ENCODE results near the gene AHI1. TPM values are rescaled to one million over a fixed set of nuclear protein-coding genes. Genes with fewer than 3 reads are reported as not detected.

The AHI1 gene
- total and polyA plus RNA-seq, 2 of the 13 experiments (the other 11 are each of a cell fraction or from before 2014, with no cell fraction given): 7.2 to 18.6 TPM

- no peak overlapping the region for H3K9ac ChIP-seq (ENCODE audit: insufficient read depth, low read depth, low read length)
- DNase-seq (ENCODE audit: low spot score): no peak
- in situ Hi-C loops (cut with HindIII; ENCODE audit: extremely low pct_ligation_motif_present, low pct_unique_long_range_greater_than_20kb) (no loop called here), intact Hi-C loops (cut with micrococcal nuclease; ENCODE audit: unreplicated experiment) (no loop called here)
- no peak overlapping the region for H3K4me3 ChIP-seq (replicated peaks in 1 of 3; ENCODE audit: insufficient read depth in 1 of 3, low read depth in 2 of 3, low read length in 3 of 3)
- POLR2A ChIA-PET: no interaction called here
- H2AFZ ChIP-seq (ENCODE audit: low read length): no peak overlapping the region
- no peak for FAIRE-seq
- no peaks in the 10 kb centered on the region for H3K79me2 ChIP-seq (ENCODE audit: insufficient read depth, low read length)
- 37% methylated on average over 10 of the region's 11 CpGs for WGBS (ENCODE audit: low lambda C conversion rate)
- no TSS peak for BruUV-seq (replicated peaks)
- H3K27me3 ChIP-seq (ENCODE audit: control insufficient read depth in 1 of 2, insufficient read depth in 2 of 2, low read length in 2 of 2): no peaks in the 10 kb centered on the region
- no peaks in the 10 kb centered on the region for H3K36me3 ChIP-seq (replicated peaks in 1 of 2; ENCODE audit: control insufficient read depth in 1 of 2, insufficient read depth in 2 of 2, low read length in 2 of 2)
- H3K4me2 ChIP-seq (ENCODE audit: low read depth, low read length): no peak overlapping the region
- peak; percentile 62 for ATAC-seq
- H4K20me1 ChIP-seq (ENCODE audit: insufficient read depth, low read length): no peaks in the 10 kb centered on the region
- H3K27ac ChIP-seq (ENCODE audit: extremely low read length, insufficient read depth, low read length): no peak overlapping the region
- H3K9me3 ChIP-seq (ENCODE audit: low read length): no peaks in the 10 kb centered on the region
- no peak for TF ChIP-seq SAP130 (CRISPR knock-in tag; IDR thresholded peaks at IDR 0.05; ENCODE audit: low read depth)
- TF ChIP-seq ZNF44 (CRISPR knock-in tag; IDR thresholded peaks at IDR 0.05): no peak
- no peak for TF ChIP-seq HMGA1 (CRISPR knock-in tag; conservative IDR thresholded peaks at IDR 0.05)
- CTCF ChIA-PET (ENCODE audit: low intra/inter-chr PET ratio, low total read pairs): no interaction called here
- peaks cover 35% of the 10 kb centered on the region for H3K4me1 ChIP-seq (ENCODE audit: insufficient read depth, low read length)
Measured at GRCh38 chr6:135270676-135271536, 226.6 kb downstream of the AHI1 start.

DNA sequence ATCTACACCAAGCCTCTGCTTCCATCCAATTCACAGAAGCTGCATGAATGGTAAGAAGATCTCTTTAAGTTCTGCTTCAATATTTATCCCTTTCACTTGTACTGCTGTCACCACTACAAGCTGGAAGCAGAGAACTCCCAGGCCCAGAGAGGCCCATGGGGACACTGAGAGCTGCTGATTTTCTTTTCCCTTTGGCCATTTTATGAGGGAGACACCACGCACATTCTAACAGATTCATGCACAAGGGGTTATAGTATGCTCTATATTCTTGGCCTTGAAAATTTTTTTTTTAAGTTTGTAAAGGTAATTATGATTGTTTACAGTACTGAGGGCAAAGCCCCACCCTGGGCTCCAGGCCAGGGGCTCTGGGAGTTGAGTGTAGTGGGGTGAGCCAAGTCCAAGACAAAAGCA, 228.1 kb downstream of the AHI1 start:
- Histone ChIP-seq H3K27me3 (ENCODE audit: control insufficient read depth in 1 of 2, insufficient read depth in 2 of 2, low read length in 2 of 2) (0 out of 5 replicates have a peak, but pooled peaks cover 0 to 2% of the 10 kb centered on the region in 2 experiments), H3K4me3 (replicated peaks in 1 of 3; ENCODE audit: insufficient read depth in 1 of 3, low read depth in 2 of 3, low read length in 3 of 3) (no peak overlapping the region), H2AFZ (ENCODE audit: low read length) (no peak overlapping the region), H3K9me3 (ENCODE audit: low read length) (no peaks in the 10 kb centered on the region), H4K20me1 (ENCODE audit: insufficient read depth, low read length) (no peaks in the 10 kb centered on the region), H3K79me2 (ENCODE audit: insufficient read depth, low read length) (no peaks in the 10 kb centered on the region), H3K4me1 (ENCODE audit: insufficient read depth, low read length) (peaks cover 35% of the 10 kb centered on the region), H3K9ac (ENCODE audit: insufficient read depth, low read depth, low read length) (no peak overlapping the region), H3K36me3 (replicated peaks in 1 of 2; ENCODE audit: control insufficient read depth in 1 of 2, insufficient read depth in 2 of 2, low read length in 2 of 2) (no peaks in the 10 kb centered on the region), H3K27ac (ENCODE audit: extremely low read length, insufficient read depth, low read length) (no peak overlapping the region), H3K4me2 (ENCODE audit: low read depth, low read length) (no peak overlapping the region)
- in situ Hi-C loops (cut with HindIII; ENCODE audit: extremely low pct_ligation_motif_present, low pct_unique_long_range_greater_than_20kb): no loop called here
- FAIRE-seq (no peak), DNase-seq (ENCODE audit: low spot score) (no peak), ATAC-seq (no peak)
- ChIA-PET POLR2A (no interaction called here), CTCF (ENCODE audit: low intra/inter-chr PET ratio, low total read pairs) (no interaction called here)
- intact Hi-C loops (cut with micrococcal nuclease; ENCODE audit: unreplicated experiment): no loop called here
- 0% methylated on average over 1 of the region's 1 CpG for WGBS (ENCODE audit: low lambda C conversion rate)
- TF ChIP-seq ZNF460 (CRISPR knock-in tag; IDR thresholded peaks at IDR 0.05; ENCODE audit: borderline replicate concordance) (no peak), STAT6 (CRISPR knock-in tag; IDR thresholded peaks at IDR 0.05; ENCODE audit: borderline replicate concordance) (no peak), ZNF841 (CRISPR knock-in tag; IDR thresholded peaks at IDR 0.05; ENCODE audit: borderline replicate concordance) (no peak), ZBED4 (CRISPR knock-in tag; IDR thresholded peaks at IDR 0.05; ENCODE audit: borderline replicate concordance) (no peak)
- TF ChIP-seq, protein P1, sequence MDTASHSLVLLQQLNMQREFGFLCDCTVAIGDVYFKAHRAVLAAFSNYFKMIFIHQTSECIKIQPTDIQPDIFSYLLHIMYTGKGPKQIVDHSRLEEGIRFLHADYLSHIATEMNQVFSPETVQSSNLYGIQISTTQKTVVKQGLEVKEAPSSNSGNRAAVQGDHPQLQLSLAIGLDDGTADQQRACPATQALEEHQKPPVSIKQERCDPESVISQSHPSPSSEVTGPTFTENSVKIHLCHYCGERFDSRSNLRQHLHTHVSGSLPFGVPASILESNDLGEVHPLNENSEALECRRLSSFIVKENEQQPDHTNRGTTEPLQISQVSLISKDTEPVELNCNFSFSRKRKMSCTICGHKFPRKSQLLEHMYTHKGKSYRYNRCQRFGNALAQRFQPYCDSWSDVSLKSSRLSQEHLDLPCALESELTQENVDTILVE (CRISPR knock-in tag; IDR thresholded peaks at IDR 0.05): no peak
- no TSS peak for BruUV-seq (replicated peaks)
